Measurements from ENCODE around the gene FAF1. TPM values are rescaled to one million over a fixed set of nuclear protein-coding genes. Genes with fewer than 3 reads are reported as not detected.

FAF1 gene
- total RNA-seq, 1 experiment from 2014 or later = 73.2 TPM

GRCh38 chr1:50978144-50978851, 18.2 kb upstream of the FAF1 start (continued):
- TF ChIP-seq SRF (IDR thresholded peaks at IDR 0.05; ENCODE audit: low read depth) (no peak), EZH2 (IDR thresholded peaks at IDR 0.05) (no peak), ATF3 (IDR thresholded peaks at IDR 0.05) (no peak)

GRCh38 chr1:50977575-50978143, 17.6 kb upstream of the FAF1 start:
- no peaks in the 10 kb centered on the region for H3K36me3 ChIP-seq (ENCODE audit: control insufficient read depth in 1 of 2, insufficient read depth in 2 of 2, low read length in 2 of 2)
- POLR2A ChIA-PET = interaction anchor here (0.8 to 0.9 kb wide), 2 partner anchors 9 to 10 kb away, joined by 3 read pairs; no protein-coding TSS in a partner anchor
- no peaks in the 10 kb centered on the region for H3K9me3 ChIP-seq (ENCODE audit: control insufficient read depth in 1 of 2, insufficient read depth in 1 of 2, low read depth in 1 of 2, low read length in 2 of 2)
- no peaks in the 10 kb centered on the region for H3K27me3 ChIP-seq (ENCODE audit: insufficient read depth, low read length)
- DNase-seq (ENCODE audit: low read depth, low spot score) (no peak), ATAC-seq (peak; percentile 85)
- peaks cover 6 to 17% of the 10 kb centered on the region in 2 experiments; a peak in 3 of 4 replicates for H3K4me1 ChIP-seq (ENCODE audit: control insufficient read depth in 1 of 2, insufficient read depth in 2 of 2, low read length in 2 of 2)
- H3K79me2 ChIP-seq (ENCODE audit: insufficient read depth, low read length) = no peaks in the 10 kb centered on the region
- CTCF ChIA-PET = interaction anchor here (1.0 to 1.5 kb wide), 2 partner anchors 9 to 48 kb away, joined by 3 to 6 read pairs; no protein-coding TSS in a partner anchor
- H2AFZ ChIP-seq (ENCODE audit: low read depth, low read length, poor library complexity, severe bottlenecking) = no peak overlapping the region
- H3K9me2 ChIP-seq (ENCODE audit: insufficient read depth) = no peaks in the 10 kb centered on the region
- no peaks in the 10 kb centered on the region for H4K20me1 ChIP-seq (ENCODE audit: insufficient read depth)
- H3K9ac ChIP-seq (ENCODE audit: low read length) = peak overlapping the region; percentile 65
- intact Hi-C loops (cut with micrococcal nuclease) = no loop called here
- TF ChIP-seq ATF3 (IDR thresholded peaks at IDR 0.05) (no peak), YY1 (IDR thresholded peaks at IDR 0.05; ENCODE audit: extremely low read depth, insufficient replicate concordance, low read depth, low read length) (no peak), SP1 (IDR thresholded peaks at IDR 0.05; ENCODE audit: low read depth) (no peak), SRF (IDR thresholded peaks at IDR 0.05; ENCODE audit: low read depth) (no peak), EZH2 (IDR thresholded peaks at IDR 0.05) (no peak), RAD21 (IDR thresholded peaks at IDR 0.05; ENCODE audit: low read depth) (no peak), CBX3 (IDR thresholded peaks at IDR 0.05; ENCODE audit: low read depth) (no peak), EGR1 (IDR thresholded peaks at IDR 0.05; ENCODE audit: low read depth) (no peak), ELF1 (IDR thresholded peaks at IDR 0.05; ENCODE audit: borderline replicate concordance, low read depth) (no peak), MAX (IDR thresholded peaks at IDR 0.05) (peak; percentile 33; the same call in 1 of the 2 replicates), POLR2A (IDR thresholded peaks at IDR 0.05; ENCODE audit: borderline replicate concordance, extremely low read depth, insufficient read depth, insufficient read length) (no peak), REST (IDR thresholded peaks at IDR 0.05; ENCODE audit: low read depth) (no peak), ZFX (IDR thresholded peaks at IDR 0.05) (peak; percentile 49; the same call in 1 of the 2 replicates)
- peak overlapping the region; percentile 50; the same call in 1 of the 2 replicates for H3K27ac ChIP-seq (ENCODE audit: low read depth, low read length)
- BruUV-seq (replicated peaks) = no TSS peak
- H3K4me3 ChIP-seq (replicated peaks in 1 of 2; ENCODE audit: low read depth in 1 of 2, low read length in 2 of 2) = peak overlapping the region; percentile 54 to 65
- peak overlapping the region; percentile 80 for H3K4me2 ChIP-seq (ENCODE audit: low read length)
- RAD21 ChIA-PET (ENCODE audit: low non-redundant PET in 1 of 2, low total read pairs in 2 of 2, uncharacterized antibody in 2 of 2, unreplicated experiment in 2 of 2) = no interaction called here
